GM12891 (cell line): ENCODE measurements around the gene DKC1.

ENCODE experiments used
- PAX5 ChIP-seq: IDR thresholded peaks from 2 replicates; pipeline ENCODE4 v1.6.1; 2011; ENCODE audit warnings: low read length, moderate library complexity, mild to moderate bottlenecking; ENCODE audit not compliant: insufficient read depth, severe bottlenecking
- POLR2A ChIP-seq: IDR thresholded peaks from 2 replicates; pipeline ENCODE4 v1.6.1; 2011; ENCODE audit warnings: low read depth, low read length, control low read depth

GRCh38 chrX:154804261-154804956 is 41.7 kb downstream of the DKC1 start:
- no peak for TF ChIP-seq POLR2A
- TF ChIP-seq PAX5 = no peak
